Upper lobe of right lung (tissue), 1 donor: ENCODE results near the gene SIPA1. TPM values are rescaled to one million over a fixed set of nuclear protein-coding genes. Genes with fewer than 3 reads are reported as not detected.

ENCODE experiments used
- ATAC-seq: fragments of 200-7000 bp; cut with Tn5 transposase; one replicate; pipeline ENCODE4 v1.9.1; 2020; ENCODE audit warnings: mild to moderate bottlenecking, moderate library complexity
- DNase-seq: peaks from one replicate; pipeline ENCODE4 v3.0.0-alpha.2; 2020
- H3K27ac ChIP-seq: fragments of 200-600 bp; one replicate; pipeline ENCODE4 v1.8.0; 2022
- H3K27me3 ChIP-seq: fragments of 200-600 bp; one replicate; pipeline ENCODE4 v1.8.0; 2022; ENCODE audit warnings: mild to moderate bottlenecking
- H3K36me3 ChIP-seq: fragments of 200-600 bp; one replicate; pipeline ENCODE4 v1.8.0; 2022
- H3K4me1 ChIP-seq: fragments of 200-600 bp; one replicate; pipeline ENCODE4 v1.8.0; 2022
- H3K4me3 ChIP-seq: fragments of 200-600 bp; one replicate; pipeline ENCODE4 v1.8.0; 2022; ENCODE audit warnings: mild to moderate bottlenecking
- H3K9me3 ChIP-seq: fragments of 200-600 bp; one replicate; pipeline ENCODE4 v1.8.0; 2022
- CTCF ChIP-seq: fragments of 200-600 bp; IDR thresholded peaks from one replicate; pipeline ENCODE4 v1.8.0; 2022; ENCODE audit warnings: antibody characterized with exemption
- intact Hi-C: fragments of 100-400 bp; cut with DNase I; formaldehyde crosslinking; loops from one replicate; pipeline ENCODE4 v1.11.0; 2022
- total RNA-seq: library from RNA; stranded (reverse); fragmentation: NEBNext Ultra II Directional; extraction: Animal tissue kit (Norgen Biotek cat#: 25700); gene quantifications from one replicate; pipeline ENCODE4 v1.2.1, GENCODE V29; 2021
- donor health status: DM: no; HTN: yes; CAD: no; lungs with severe emphysema.

Gene SIPA1
- total RNA-seq, 1 donor from 2014 or later = 86.5 TPM

- DNase-seq = no peak
- Histone ChIP-seq H3K36me3 (peaks cover 83% of the 10 kb centered on the region), H3K27me3 (no peaks in the 10 kb centered on the region), H3K9me3 (no peaks in the 10 kb centered on the region), H3K27ac (no peak overlapping the region), H3K4me3 (no peak overlapping the region), H3K4me1 (no peaks in the 10 kb centered on the region)
- ATAC-seq = no peak
- no peak for TF ChIP-seq CTCF
- intact Hi-C loops = no loop called here
Observed at GRCh38 chr11:65630215-65630614, 7.7 kb upstream of the SIPA1 start.

GRCh38 chr11:65633390-65634108 is 4.4 kb upstream of the SIPA1 start:
- Histone ChIP-seq H3K27ac (no peak overlapping the region), H3K27me3 (no peaks in the 10 kb centered on the region), H3K9me3 (no peaks in the 10 kb centered on the region), H3K4me3 (no peak overlapping the region), H3K36me3 (peaks cover 73% of the 10 kb centered on the region), H3K4me1 (peaks cover 10% of the 10 kb centered on the region)
- intact Hi-C loops = no loop called here
- TF ChIP-seq CTCF = no peak
- ATAC-seq = no peak
- no peak for DNase-seq

GRCh38 chr11:65634109-65634436 is 3.8 kb upstream of the SIPA1 start:
- Histone ChIP-seq H3K9me3 (no peaks in the 10 kb centered on the region), H3K27ac (no peak overlapping the region), H3K36me3 (peaks cover 67% of the 10 kb centered on the region), H3K4me3 (no peak overlapping the region), H3K4me1 (peaks cover 15% of the 10 kb centered on the region), H3K27me3 (no peaks in the 10 kb centered on the region)
- TF ChIP-seq CTCF = no peak
- ATAC-seq = no peak
- DNase-seq = no peak
- intact Hi-C loops = no loop called here

- ATAC-seq (no peak), DNase-seq (no peak)
- H3K4me1 ChIP-seq = peaks cover 19% of the 10 kb centered on the region
- intact Hi-C loops = no loop called here
- peaks cover 64% of the 10 kb centered on the region for H3K36me3 ChIP-seq
- no peaks in the 10 kb centered on the region for H3K9me3 ChIP-seq
- H3K4me3 ChIP-seq = no peak overlapping the region
- H3K27me3 ChIP-seq = no peaks in the 10 kb centered on the region
- no peak for TF ChIP-seq CTCF
- H3K27ac ChIP-seq = no peak overlapping the region
Observed at GRCh38 chr11:65634440-65634839, 3.5 kb upstream of the SIPA1 start.

GRCh38 chr11:65634905-65635731 is 2.8 kb upstream of the SIPA1 start:
- no peak for DNase-seq
- Histone ChIP-seq H3K36me3 (peaks cover 57% of the 10 kb centered on the region), H3K27ac (no peak overlapping the region)

More at GRCh38 chr11:65634905-65635731, 2.8 kb upstream of the SIPA1 start:
- no peak overlapping the region for H3K4me3 ChIP-seq
- no peaks in the 10 kb centered on the region for H3K27me3 ChIP-seq
- no peak for ATAC-seq
- H3K4me1 ChIP-seq = peaks cover 20% of the 10 kb centered on the region
- no peaks in the 10 kb centered on the region for H3K9me3 ChIP-seq
- intact Hi-C loops = no loop called here
- TF ChIP-seq CTCF = no peak
